Measurements from ENCODE around the gene ZSCAN32.

The ZSCAN32 gene

DNA sequence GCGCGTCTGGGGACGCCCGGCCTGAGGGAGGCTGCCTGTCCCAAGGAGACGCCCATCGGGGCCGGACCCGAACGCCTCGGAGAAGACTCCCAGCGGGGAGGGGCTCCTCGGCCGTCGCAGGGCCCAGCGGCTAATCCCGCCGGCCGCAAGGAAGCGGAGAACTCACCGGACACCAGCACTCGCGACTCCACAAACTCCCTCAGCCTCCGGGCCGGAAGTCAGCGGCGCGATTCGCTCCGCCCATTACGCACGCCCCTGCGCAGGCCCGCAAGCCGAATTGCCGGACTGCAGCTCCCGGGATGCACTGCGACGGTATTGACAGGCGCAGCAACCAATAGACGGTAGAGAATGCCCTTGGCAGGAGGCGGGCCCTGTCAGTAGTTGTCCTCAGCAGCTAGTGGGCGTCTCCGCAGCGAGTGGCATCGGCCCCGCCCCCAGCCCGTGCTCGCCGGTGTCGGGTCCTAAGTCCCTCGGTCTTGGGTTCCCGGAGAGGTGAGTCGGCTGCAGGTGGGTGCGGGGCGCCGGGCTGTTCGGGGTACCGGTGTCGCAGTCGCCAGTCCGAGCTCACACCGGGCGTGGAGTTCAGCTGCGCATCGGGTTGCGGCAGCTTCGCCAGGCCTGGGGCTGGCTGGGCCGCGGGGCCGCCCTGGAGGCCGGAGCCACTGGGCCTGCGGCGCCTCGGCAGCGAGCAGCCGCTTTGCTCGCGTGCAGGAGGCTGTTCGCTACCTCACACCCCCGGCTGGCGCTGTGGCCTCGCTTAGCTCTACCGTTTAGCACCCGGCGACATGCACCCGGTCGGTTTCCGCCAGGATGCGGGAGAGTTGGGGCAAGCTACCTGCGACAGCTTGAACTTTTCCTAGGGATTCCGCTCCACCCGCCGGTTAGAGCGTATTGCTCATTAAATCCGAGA, at the start of gene ZSCAN32, which contains the start of gene ZNF174:
Gene ZSCAN32, minus strand, starts transcription at position 226 of the 910 bp plus-strand sequence. CDS start 3,447 bp downstream, outside the sequence.
Gene ZNF174, plus strand, starts transcription at position 437 of the 910 bp plus-strand sequence. CDS start 790 bp downstream, outside the sequence.
- in situ Hi-C loops (cut with HindIII; ENCODE audit: low sequenced_read_pairs) = loop anchor here (5.0 to 10.0 kb wide), 2 partner anchors 84 to 104 kb away; partner anchors contain the start of gene CLUAP1

- in situ Hi-C loops (cut with HindIII; ENCODE audit: low sequenced_read_pairs) = no loop called here
These were observed 43.2 kb upstream of the ZSCAN32 start for GRCh38 chr16:3444032-3444388.

GRCh38 chr16:3443108-3444031, 42.6 kb upstream of the ZSCAN32 start, which contains the start of the genes NAA60 and ZNF597:
Gene NAA60 (plus strand): TSS chr16:3443680. CDS start chr16:3476228, 32,548 bp downstream.
Gene ZNF597 (minus strand): TSS chr16:3443504. CDS start chr16:3443153, 351 bp downstream.
- in situ Hi-C loops (cut with HindIII; ENCODE audit: low sequenced_read_pairs) = no loop called here

GRCh38 chr16:3439637-3440036, 38.8 kb upstream of the ZSCAN32 start:
- in situ Hi-C loops (cut with HindIII; ENCODE audit: low sequenced_read_pairs) = no loop called here

DNA sequence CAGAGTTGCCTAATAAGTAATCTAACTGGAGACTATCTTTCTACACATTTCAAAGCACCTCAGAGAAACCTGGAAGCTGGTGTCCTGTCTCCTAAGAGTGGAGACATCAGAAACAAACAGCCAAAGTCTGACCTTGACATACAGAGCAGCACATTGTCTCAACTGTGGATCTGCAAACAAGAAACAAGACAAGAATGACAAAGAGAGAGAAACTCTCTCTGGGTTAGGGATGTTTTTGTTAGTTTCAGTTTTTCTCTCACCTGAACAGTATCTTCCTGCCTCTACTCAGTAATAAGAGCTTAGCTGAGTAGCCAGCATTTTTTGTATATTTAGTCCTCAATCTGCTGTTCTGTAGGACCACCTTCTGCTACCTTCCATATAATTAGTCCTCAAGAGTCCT, 33.6 kb upstream of the ZSCAN32 start:
- in situ Hi-C loops (cut with HindIII; ENCODE audit: low sequenced_read_pairs) = no loop called here

- in situ Hi-C loops (cut with HindIII; ENCODE audit: low sequenced_read_pairs) = no loop called here
These were observed 31.0 kb upstream of the ZSCAN32 start for GRCh38 chr16:3431779-3432219.

GRCh38 chr16:3413730-3414379, 13.1 kb upstream of the ZSCAN32 start:
- in situ Hi-C loops (cut with HindIII; ENCODE audit: low sequenced_read_pairs) = loop anchor here (10.0 kb wide), 1 partner anchor 59 kb away; the partner anchor contains the start of gene OR2C1

GRCh38 chr16:3408561-3409197, 7.9 kb upstream of the ZSCAN32 start:
- in situ Hi-C loops (cut with HindIII; ENCODE audit: low sequenced_read_pairs) = loop anchor here (10.0 kb wide), 1 partner anchor 96 kb away; the partner anchor contains the start of gene CLUAP1

DNA sequence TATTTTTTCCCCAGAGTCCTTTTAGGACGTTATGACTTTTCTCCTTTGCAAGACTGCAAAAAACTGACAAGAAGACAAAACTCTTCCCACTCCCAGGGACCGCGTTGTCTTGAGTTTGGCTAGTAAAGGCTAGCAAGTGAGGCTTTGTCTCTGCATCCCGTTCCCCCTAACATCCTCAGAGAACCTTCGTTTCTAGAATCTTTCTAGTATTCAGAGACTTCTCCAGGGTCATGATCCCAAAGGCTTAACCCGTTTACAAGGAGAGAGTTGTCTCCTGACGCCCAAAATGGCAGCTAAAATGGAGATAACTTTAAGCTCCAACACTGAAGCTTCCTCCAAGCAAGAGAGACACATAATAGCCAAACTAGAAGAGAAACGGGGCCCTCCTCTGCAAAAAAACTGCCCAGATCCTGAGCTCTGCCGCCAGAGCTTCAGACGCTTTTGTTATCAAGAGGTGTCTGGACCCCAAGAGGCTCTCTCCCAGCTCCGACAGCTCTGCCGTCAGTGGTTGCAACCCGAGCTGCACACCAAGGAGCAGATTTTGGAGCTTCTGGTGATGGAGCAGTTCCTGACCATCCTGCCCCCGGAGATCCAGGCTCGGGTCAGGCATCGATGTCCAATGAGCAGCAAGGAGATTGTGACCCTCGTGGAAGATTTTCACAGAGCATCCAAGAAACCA, 1.1 kb upstream of the ZSCAN32 start:
- in situ Hi-C loops (cut with HindIII; ENCODE audit: low sequenced_read_pairs) = loop anchor here (5.0 to 10.0 kb wide), 2 partner anchors 85 to 103 kb away; partner anchors contain the start of gene CLUAP1

GRCh38 chr16:3400446-3400778, 392 bp downstream of the ZSCAN32 start:
- in situ Hi-C loops (cut with HindIII; ENCODE audit: low sequenced_read_pairs) = loop anchor here (5.0 to 10.0 kb wide), 2 partner anchors 83 to 104 kb away; partner anchors contain the start of gene CLUAP1

DNA sequence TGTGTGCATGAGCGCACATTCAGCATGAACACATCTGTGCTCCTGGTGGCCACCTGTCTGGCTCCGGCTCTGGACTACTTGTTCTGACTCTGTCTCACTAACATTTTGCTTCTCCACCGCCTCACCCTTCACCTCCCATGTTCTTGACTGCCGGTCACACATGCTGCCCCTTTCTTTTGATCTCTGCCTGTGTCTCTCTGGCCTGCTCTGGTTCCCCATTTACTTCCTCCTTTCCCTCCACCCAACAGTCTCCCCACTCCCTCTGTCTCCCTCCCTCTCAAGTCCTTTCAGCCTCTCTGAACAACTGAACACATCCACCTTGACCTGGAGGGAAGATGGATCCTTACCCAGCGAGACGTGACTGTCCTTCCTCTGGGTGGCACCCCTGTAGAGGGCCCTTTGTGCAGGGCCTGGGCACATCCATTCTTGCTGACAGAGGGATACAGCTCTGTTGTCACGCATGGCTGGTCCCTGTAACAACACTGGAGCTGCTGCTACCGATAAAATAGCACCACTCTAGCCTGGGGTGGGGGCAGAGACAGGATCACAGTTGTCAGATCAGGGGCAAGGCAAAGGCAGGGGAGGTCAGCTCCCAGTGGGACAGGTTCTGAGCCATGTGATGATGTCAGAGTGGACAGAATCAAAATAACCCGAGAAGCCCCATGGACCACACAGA, 11.0 kb downstream of the ZSCAN32 start:
- in situ Hi-C loops (cut with HindIII; ENCODE audit: low sequenced_read_pairs) = no loop called here

GRCh38 chr16:3388325-3388724, 12.5 kb downstream of the ZSCAN32 start:
- in situ Hi-C loops (cut with HindIII; ENCODE audit: low sequenced_read_pairs) = no loop called here

DNA sequence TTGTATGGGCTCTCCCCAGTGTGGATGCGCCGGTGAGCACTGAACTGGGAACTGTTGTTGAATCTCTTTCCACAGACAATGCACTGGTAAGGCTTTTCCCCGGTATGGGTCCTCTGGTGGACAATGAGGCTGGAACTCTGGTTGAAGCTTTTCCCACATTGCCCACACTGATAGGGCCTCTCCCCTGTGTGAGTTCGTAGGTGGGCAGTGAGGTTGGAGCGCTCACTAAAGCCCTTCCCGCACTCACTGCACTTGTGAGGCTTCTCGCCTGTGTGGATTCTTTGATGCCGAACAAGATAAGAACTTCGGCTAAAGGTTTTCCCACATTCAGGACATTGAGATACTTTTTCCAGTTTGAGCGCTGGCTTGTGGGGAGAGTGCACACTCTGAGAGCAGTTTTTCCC, 17.8 kb downstream of the ZSCAN32 start:
- in situ Hi-C loops (cut with HindIII; ENCODE audit: low sequenced_read_pairs) = no loop called here

DNA sequence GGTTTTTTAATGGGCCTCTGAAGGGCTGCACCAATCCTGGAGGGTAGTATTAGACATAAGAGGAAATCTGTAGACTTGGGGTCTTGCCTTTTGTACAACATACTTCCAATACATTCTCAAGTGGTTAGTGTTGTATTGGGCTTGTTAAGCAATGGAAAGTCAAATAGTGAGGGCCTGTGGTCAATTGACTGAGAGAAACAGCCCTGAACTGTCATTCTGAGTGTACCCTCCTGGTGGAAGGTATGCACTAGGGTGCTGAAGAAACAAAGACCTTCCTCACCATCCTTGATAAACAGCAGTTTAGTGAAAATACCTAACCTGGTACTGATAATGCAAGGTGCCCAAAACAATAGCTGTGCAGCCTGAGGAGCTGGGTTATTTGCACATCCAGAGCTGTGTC, 22.9 kb downstream of the ZSCAN32 start:
- in situ Hi-C loops (cut with HindIII; ENCODE audit: low sequenced_read_pairs) = no loop called here

GRCh38 chr16:3375680-3376079, 25.1 kb downstream of the ZSCAN32 start:
- in situ Hi-C loops (cut with HindIII; ENCODE audit: low sequenced_read_pairs) = no loop called here

DNA sequence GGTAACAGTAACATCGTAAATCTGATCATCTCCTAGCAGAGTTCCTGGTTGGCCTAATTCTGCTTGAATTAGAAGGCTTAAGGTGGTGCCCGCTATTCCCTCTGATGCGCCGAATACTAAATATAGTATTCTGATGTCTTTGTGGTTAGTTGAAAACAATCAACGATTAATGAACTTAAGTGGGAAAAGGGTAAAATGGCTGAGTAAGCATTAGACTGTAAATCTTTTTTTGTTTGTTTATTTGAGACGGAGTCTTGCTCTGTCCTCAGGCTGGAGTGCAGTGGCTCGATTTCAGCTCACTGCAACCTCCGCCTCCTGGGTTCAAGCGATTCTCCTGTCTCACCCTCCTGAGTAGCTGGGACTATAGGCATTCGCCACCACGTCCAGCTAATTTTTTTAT, 31.7 kb downstream of the ZSCAN32 start:
- in situ Hi-C loops (cut with HindIII; ENCODE audit: low sequenced_read_pairs) = no loop called here

- in situ Hi-C loops (cut with HindIII; ENCODE audit: low sequenced_read_pairs) = no loop called here
These were observed 35.9 kb downstream of the ZSCAN32 start for GRCh38 chr16:3364774-3365427.

DNA sequence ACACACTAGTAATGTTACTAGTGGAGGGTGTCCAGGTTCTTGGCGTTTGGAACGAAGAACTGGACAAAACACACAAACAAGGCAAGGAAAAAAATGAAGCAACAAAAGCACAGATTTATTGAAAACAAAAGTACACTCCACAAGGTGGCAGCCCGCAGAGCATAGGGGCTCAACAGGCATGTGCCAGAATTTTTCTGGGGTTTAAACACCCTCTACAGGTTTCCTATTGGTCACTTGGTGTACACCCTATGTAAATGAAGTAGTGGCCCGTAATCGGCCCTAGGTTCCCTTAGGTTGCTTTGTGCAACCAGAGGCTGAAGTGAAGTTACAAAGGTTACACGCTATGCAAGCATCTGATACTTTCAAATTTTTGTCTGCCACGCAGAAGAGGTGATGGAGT, 37.0 kb downstream of the ZSCAN32 start:
- in situ Hi-C loops (cut with HindIII; ENCODE audit: low sequenced_read_pairs) = no loop called here
